ENCODE measurements around the gene PRODH2.

GRCh38 chr19:35760711-35761349 lies 51.8 kb downstream of the PRODH2 start:
- no peak for TF ChIP-seq CTCF (conservative IDR thresholded peaks at IDR 0.05 in 1 of 2, IDR thresholded peaks at IDR 0.05 in 1 of 2; ENCODE audit: extremely low read depth in 1 of 2, insufficient read depth in 1 of 2, low read depth in 1 of 2, low read length in 2 of 2)
- TF ChIP-seq EZH2 (IDR thresholded peaks at IDR 0.05; ENCODE audit: borderline replicate concordance, low read length): no peak
